GM21737 (cell line): Measurements from ENCODE around the gene TMC8.
A peak's percentile ranks its signal among the peaks of the same experiment; 100 is the strongest.

Source experiments
- ATAC-seq: cut with Tn5 transposase; IDR thresholded peaks from one replicate; pipeline ENCODE4 v1.9.1; 2021; ENCODE audit warnings: mild to moderate bottlenecking, moderate library complexity; ENCODE audit not compliant: unreplicated experiment

Gene TMC8

GRCh38 chr17:78122931-78123249, 7.7 kb upstream of the TMC8 start:
- ATAC-seq, result no peak

- no peak for ATAC-seq
These were observed 7.2 kb upstream of the TMC8 start for GRCh38 chr17:78123258-78123929.

GRCh38 chr17:78124081-78124835, 6.3 kb upstream of the TMC8 start:
- no peak for ATAC-seq

GRCh38 chr17:78124836-78125137, 5.8 kb upstream of the TMC8 start:
- no peak for ATAC-seq

GRCh38 chr17:78125138-78125913, 5.2 kb upstream of the TMC8 start:
- no peak for ATAC-seq

GRCh38 chr17:78125976-78126894, 4.3 kb upstream of the TMC8 start:
- no peak for ATAC-seq

- no peak for ATAC-seq
These were observed 3.7 kb upstream of the TMC8 start for GRCh38 chr17:78126895-78127238.

GRCh38 chr17:78127239-78127887, 3.2 kb upstream of the TMC8 start:
- ATAC-seq, result no peak

- ATAC-seq, result no peak
These were observed 2.6 kb upstream of the TMC8 start for GRCh38 chr17:78127888-78128550.

GRCh38 chr17:78128551-78129350, 1.8 kb upstream of the TMC8 start, which contains the start of gene TMC6:
Gene TMC6, minus strand, starts transcription at chr17:78128755. Its CDS starts 1,923 bp downstream, at chr17:78126832.
- ATAC-seq, result no peak

- no peak for ATAC-seq
These were observed 1.1 kb upstream of the TMC8 start for GRCh38 chr17:78129351-78130089.

GRCh38 chr17:78130090-78130436, 508 bp upstream of the TMC8 start:
- ATAC-seq, result peak; percentile 3

GRCh38 chr17:78131172-78132083, 857 bp downstream of the TMC8 start:
- ATAC-seq, result no peak

GRCh38 chr17:78132084-78132676, 1.6 kb downstream of the TMC8 start:
- ATAC-seq, result no peak

- no peak for ATAC-seq
These were observed 2.2 kb downstream of the TMC8 start for GRCh38 chr17:78132767-78133178.

- ATAC-seq, result no peak
These were observed 2.8 kb downstream of the TMC8 start for GRCh38 chr17:78133179-78133951.
